A549 (cell line): Measurements from ENCODE around the gene CUZD1. TPM values are rescaled to one million over a fixed set of nuclear protein-coding genes. Genes with fewer than 3 reads are reported as not detected.
A peak's percentile ranks its signal among the peaks of the same experiment; 100 is the strongest.

ENCODE experiments used
- ATAC-seq, 2 experiments: fragments of 200-7000 bp in 1 of 2; fragments of >200 bp in 1 of 2; cut with Nextera tagmentation in 1 of 2; cut with Tn5 transposase in 1 of 2; 3 replicates each; pipeline versions ENCODE4 v1.8.0 to v1.9.1; 2018 to 2020; ENCODE audit warnings: mild to moderate bottlenecking in 1 of 2, moderate library complexity in 1 of 2
- CTCF ChIA-PET: fragments of 300-600 bp; sonication (Branson Sonifier 250); formaldehyde crosslinking; extraction: SDS; loops from one replicate; lab custom pipeline; 2021; ENCODE audit warnings: antibody characterized with exemption, inconsistent platforms; lab: Yijun Ruan, JAX
- POLR2A ChIA-PET: fragments of 350-600 bp; formaldehyde crosslinking; extraction: SDS; loops from one replicate; lab custom pipeline; 2021; ENCODE audit warnings: antibody characterized with exemption, inconsistent platforms; lab: Yijun Ruan, JAX
- DNase-seq, 2 experiments: peaks; one replicate each; pipeline versions ENCODE4 v3.0.0 to v3.0.0-alpha.2; 2011 to 2016; ENCODE audit warnings: low read depth in 1 of 2, low spot score in 1 of 2
- FAIRE-seq: peaks from 2 replicates; lab custom pipeline; 2011; peaks lifted over from hg19 to GRCh38; lab: Jason Lieb, UNC
- H3K27ac ChIP-seq, 2 experiments: fragments of >200 bp; sonication (Bioruptor Twin); formaldehyde crosslinking; 3 replicates each; pipeline ENCODE4 v1.5.1; 2016 to 2017
- H3K4me1 ChIP-seq: fragments of >200 bp; sonication (Bioruptor Twin); formaldehyde crosslinking; 3 replicates; pipeline ENCODE4 v1.6.1; 2016
- H3K4me2 ChIP-seq: fragments of >200 bp; sonication (Bioruptor Twin); formaldehyde crosslinking; 3 replicates; pipeline ENCODE4 v1.6.1; 2016
- H3K4me3 ChIP-seq: fragments of >200 bp; sonication (Bioruptor Twin); formaldehyde crosslinking; 3 replicates; pipeline ENCODE4 v1.5.1; 2016
- H3K9me3 ChIP-seq: fragments of >200 bp; sonication (Bioruptor Twin); formaldehyde crosslinking; 3 replicates; pipeline ENCODE4 v1.6.1; 2016
- BHLHE40 ChIP-seq: IDR thresholded peaks from 2 replicates; pipeline ENCODE4 v1.6.1; 2012; ENCODE audit warnings: low read depth, low read length, inconsistent platforms
- CBX8 ChIP-seq: fragments of 200-600 bp; sonication (generic); IDR thresholded peaks from 2 replicates; pipeline ENCODE4 v1.6.1; 2016
- CHD2 ChIP-seq: fragments of 150-350 bp; IDR thresholded peaks from 2 replicates; pipeline ENCODE4 v1.6.1; 2014; ENCODE audit warnings: low read length; ENCODE audit not compliant: partially characterized antibody
- EP300 ChIP-seq, 2 experiments: fragments of >200 bp; sonication (Bioruptor Twin); formaldehyde crosslinking; IDR thresholded peaks; 2 replicates in 1 of 2; 3 replicates in 1 of 2; pipeline ENCODE4 v1.6.1; 2016 to 2017
- FOSB ChIP-seq: fragments of 250-450 bp; sonication (Bioruptor Pico); IDR thresholded peaks from 2 replicates; pipeline ENCODE4 v1.5.0; 2020; ENCODE audit warnings: mild to moderate bottlenecking, moderate library complexity
- FOXS1 ChIP-seq: fragments of 250-450 bp; sonication (Bioruptor Pico); IDR thresholded peaks from 2 replicates; pipeline ENCODE4 v1.5.0; 2020; ENCODE audit warnings: mild to moderate bottlenecking, moderate library complexity
- HDAC2 ChIP-seq: fragments of 200-600 bp; sonication (generic); IDR thresholded peaks from 2 replicates; pipeline ENCODE4 v1.6.1; 2016
- HES2 ChIP-seq: fragments of >200 bp; sonication (Bioruptor Twin); formaldehyde crosslinking; IDR thresholded peaks from 2 replicates; pipeline ENCODE4 v1.6.1; 2016
- HOXB5 ChIP-seq: fragments of 250-450 bp; sonication (Bioruptor Pico); IDR thresholded peaks from 2 replicates; pipeline ENCODE4 v1.5.0; 2020; ENCODE audit warnings: mild to moderate bottlenecking, moderate library complexity
- JUN ChIP-seq, 2 experiments: fragments of >200 bp; sonication (Bioruptor Twin); formaldehyde crosslinking; IDR thresholded peaks; 2 replicates in 1 of 2; 3 replicates in 1 of 2; pipeline ENCODE4 v1.6.1; 2016 to 2017
- JUNB ChIP-seq: fragments of >200 bp; sonication (Bioruptor Twin); formaldehyde crosslinking; IDR thresholded peaks from 2 replicates; pipeline ENCODE4 v1.6.1; 2016
- KDM1A ChIP-seq: fragments of 200-600 bp; sonication (generic); IDR thresholded peaks from 2 replicates; pipeline ENCODE4 v1.6.1; 2016; ENCODE audit warnings: low read depth, mild to moderate bottlenecking
- KDM5A ChIP-seq: fragments of 200-600 bp; sonication (generic); IDR thresholded peaks from 2 replicates; pipeline ENCODE4 v1.6.1; 2016; ENCODE audit warnings: antibody characterized with exemption, mild to moderate bottlenecking
- MAFK ChIP-seq: fragments of 450-650 bp; IDR thresholded peaks from 2 replicates; pipeline ENCODE4 v1.6.1; 2014; ENCODE audit not compliant: partially characterized antibody
- PBX3 ChIP-seq: IDR thresholded peaks from 2 replicates; pipeline ENCODE4 v1.6.1; 2012
- PHF8 ChIP-seq: fragments of 200-600 bp; sonication (generic); IDR thresholded peaks from 2 replicates; pipeline ENCODE4 v1.6.1; 2016; ENCODE audit warnings: low read depth, mild to moderate bottlenecking, antibody characterized with exemption, moderate library complexity, borderline replicate concordance
- POLR2A ChIP-seq: IDR thresholded peaks from 2 replicates; pipeline ENCODE4 v1.6.1; 2012; ENCODE audit warnings: mild to moderate bottlenecking, low read length
- POLR2AphosphoS2 ChIP-seq: conservative IDR thresholded peaks from 2 replicates; pipeline ENCODE4 v1.6.1; 2012; ENCODE audit warnings: low read length, improper control_type of control experiment, inconsistent platforms
- SREBF2 ChIP-seq: fragments of 450-650 bp; IDR thresholded peaks from 2 replicates; pipeline ENCODE4 v1.6.1; 2014; ENCODE audit warnings: mild to moderate bottlenecking, moderate library complexity
- TFCP2L1 ChIP-seq: fragments of 250-450 bp; sonication (Bioruptor Pico); IDR thresholded peaks from 2 replicates; pipeline ENCODE4 v1.5.0; 2021; ENCODE audit warnings: mild to moderate bottlenecking
- USF2 ChIP-seq: fragments of 450-650 bp; IDR thresholded peaks from 2 replicates; pipeline ENCODE4 v1.6.1; 2014; ENCODE audit warnings: antibody characterized with exemption
- ZFP36 ChIP-seq: fragments of 450-650 bp; IDR thresholded peaks from 2 replicates; pipeline ENCODE4 v1.6.1; 2014; ENCODE audit warnings: borderline replicate concordance; ENCODE audit not compliant: partially characterized antibody
- ZNF302 ChIP-seq: fragments of 250-450 bp; sonication (Bioruptor Pico); IDR thresholded peaks from 2 replicates; pipeline ENCODE4 v1.9.0; 2021; ENCODE audit warnings: inconsistent platforms, mild to moderate bottlenecking, moderate library complexity
- WGBS: methylation state at CpG from one replicate; pipeline ENCODE4 v1.1.6; 2017; ENCODE audit errors: missing lambda C conversion rate; 5-methylcytosine and 5-hydroxymethylcytosine counted together
- polyA plus RNA-seq, 4 experiments: library from polyadenylated mRNA; depleted of rRNA in 3 of 4; stranded (reverse); fragments of >200 nt; fragmentation: RNase III in 1 of 4; extraction: RNeasy Plus Mini Kit Qiagen cat#74134 plus additional on column Dnase treatment in 1 of 4; gene quantifications; 2 replicates in 3 of 4; 3 replicates in 1 of 4; pipeline ENCODE4 v1.2.3, GENCODE V29; 2011 to 2017
- TF ChIP-seq, protein P1 (sequence below): IDR thresholded peaks from 2 replicates; pipeline ENCODE4 v1.6.1; 2012
- TF ChIP-seq, protein P2 (sequence below): fragments of 200-600 bp; sonication (generic); IDR thresholded peaks from 2 replicates; pipeline ENCODE4 v1.6.1; 2016; ENCODE audit warnings: antibody characterized with exemption, mild to moderate bottlenecking, moderate library complexity
- TF ChIP-seq, protein P3 (sequence below): fragments of 250-450 bp; sonication (Bioruptor Pico); IDR thresholded peaks from 2 replicates; pipeline ENCODE4 v1.5.0; 2020; ENCODE audit warnings: low read depth, mild to moderate bottlenecking, moderate library complexity

The CUZD1 gene
- polyA plus RNA-seq, 2 of the 4 experiments (the other 2 are of a cell fraction) = 1.4 to 2.8 TPM

DNA sequence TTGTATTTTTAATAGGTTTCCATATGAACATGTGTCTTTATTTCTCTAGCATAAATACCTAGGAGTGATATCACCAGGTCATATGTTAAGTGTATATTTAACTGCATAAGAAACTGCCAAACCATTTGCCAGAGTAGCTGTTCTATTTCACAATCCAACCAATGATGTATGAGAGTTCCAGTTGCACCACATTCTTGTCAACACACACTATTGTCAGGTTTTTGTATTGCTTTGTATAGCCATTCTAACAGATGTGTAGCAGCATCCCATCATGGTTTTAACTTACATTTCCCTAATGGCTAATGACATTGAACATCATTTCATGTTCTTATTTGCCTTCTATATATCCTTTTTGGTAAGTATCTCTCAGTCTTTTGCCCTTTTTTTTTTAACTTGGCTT lies 4.1 kb downstream of the CUZD1 start:
- TF ChIP-seq CHD2 (no peak), ZFP36 (peak; percentile 59)
- TF ChIP-seq, all 56 proteins: peak for 1
- FAIRE-seq = no peak
- CTCF ChIA-PET = no interaction called here
- DNase-seq = no peak
- ATAC-seq = no peak
- H3K9me3 ChIP-seq = peaks cover 13% of the 10 kb centered on the region
- no peak overlapping the region for H3K4me3 ChIP-seq
- POLR2A ChIA-PET = no interaction called here
- H3K4me2 ChIP-seq = no peak overlapping the region
- no peak overlapping the region for H3K27ac ChIP-seq
- H3K4me1 ChIP-seq = no peaks in the 10 kb centered on the region

DNA sequence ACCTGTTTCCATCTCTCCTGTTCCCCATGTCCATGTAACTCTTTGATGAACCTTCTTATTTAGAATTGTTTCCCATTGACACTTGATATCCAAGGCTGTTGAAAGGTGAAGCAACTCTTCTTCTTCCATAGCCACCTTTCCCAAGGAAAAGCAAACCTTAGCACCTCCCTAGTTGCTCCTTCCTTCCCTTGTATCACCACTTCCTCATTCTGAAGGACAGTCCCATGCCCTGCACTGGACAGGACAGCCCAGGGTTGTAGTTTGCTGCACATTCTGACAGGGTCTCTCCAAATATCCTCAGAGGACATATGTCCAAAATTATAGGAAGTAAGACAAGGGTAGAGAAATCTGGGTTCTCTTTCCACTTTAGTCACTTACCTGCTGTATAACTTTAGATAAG lies 6.2 kb downstream of the CUZD1 start:
- TF ChIP-seq, protein P1, sequence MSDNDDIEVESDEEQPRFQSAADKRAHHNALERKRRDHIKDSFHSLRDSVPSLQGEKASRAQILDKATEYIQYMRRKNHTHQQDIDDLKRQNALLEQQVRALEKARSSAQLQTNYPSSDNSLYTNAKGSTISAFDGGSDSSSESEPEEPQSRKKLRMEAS = no peak
- TF ChIP-seq FOXS1 (no peak), POLR2AphosphoS2 (no peak), PBX3 (no peak), HOXB5 (no peak), JUNB (no peak), KDM1A (no peak), JUN (IDR thresholded peaks at IDR 0.05) (no peak), ZNF302 (no peak), ZFP36 (no peak), FOSB (no peak), POLR2A (no peak), HES2 (no peak), CBX8 (no peak)
- TF ChIP-seq, protein P2, sequence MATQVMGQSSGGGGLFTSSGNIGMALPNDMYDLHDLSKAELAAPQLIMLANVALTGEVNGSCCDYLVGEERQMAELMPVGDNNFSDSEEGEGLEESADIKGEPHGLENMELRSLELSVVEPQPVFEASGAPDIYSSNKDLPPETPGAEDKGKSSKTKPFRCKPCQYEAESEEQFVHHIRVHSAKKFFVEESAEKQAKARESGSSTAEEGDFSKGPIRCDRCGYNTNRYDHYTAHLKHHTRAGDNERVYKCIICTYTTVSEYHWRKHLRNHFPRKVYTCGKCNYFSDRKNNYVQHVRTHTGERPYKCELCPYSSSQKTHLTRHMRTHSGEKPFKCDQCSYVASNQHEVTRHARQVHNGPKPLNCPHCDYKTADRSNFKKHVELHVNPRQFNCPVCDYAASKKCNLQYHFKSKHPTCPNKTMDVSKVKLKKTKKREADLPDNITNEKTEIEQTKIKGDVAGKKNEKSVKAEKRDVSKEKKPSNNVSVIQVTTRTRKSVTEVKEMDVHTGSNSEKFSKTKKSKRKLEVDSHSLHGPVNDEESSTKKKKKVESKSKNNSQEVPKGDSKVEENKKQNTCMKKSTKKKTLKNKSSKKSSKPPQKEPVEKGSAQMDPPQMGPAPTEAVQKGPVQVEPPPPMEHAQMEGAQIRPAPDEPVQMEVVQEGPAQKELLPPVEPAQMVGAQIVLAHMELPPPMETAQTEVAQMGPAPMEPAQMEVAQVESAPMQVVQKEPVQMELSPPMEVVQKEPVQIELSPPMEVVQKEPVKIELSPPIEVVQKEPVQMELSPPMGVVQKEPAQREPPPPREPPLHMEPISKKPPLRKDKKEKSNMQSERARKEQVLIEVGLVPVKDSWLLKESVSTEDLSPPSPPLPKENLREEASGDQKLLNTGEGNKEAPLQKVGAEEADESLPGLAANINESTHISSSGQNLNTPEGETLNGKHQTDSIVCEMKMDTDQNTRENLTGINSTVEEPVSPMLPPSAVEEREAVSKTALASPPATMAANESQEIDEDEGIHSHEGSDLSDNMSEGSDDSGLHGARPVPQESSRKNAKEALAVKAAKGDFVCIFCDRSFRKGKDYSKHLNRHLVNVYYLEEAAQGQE = no peak
- TF ChIP-seq, all 56 proteins: peak for 0
- no peaks in the 10 kb centered on the region for H3K4me1 ChIP-seq
- DNase-seq (no peak), ATAC-seq (no peak), FAIRE-seq (no peak)
- no peak overlapping the region for H3K4me3 ChIP-seq
- H3K4me2 ChIP-seq = no peak overlapping the region
- POLR2A ChIA-PET = no interaction called here
- CTCF ChIA-PET = no interaction called here
- H3K9me3 ChIP-seq = peaks cover 13% of the 10 kb centered on the region
- no peak overlapping the region for H3K27ac ChIP-seq

- ATAC-seq (no peak), FAIRE-seq (no peak), DNase-seq (no peak)
- 80% methylated on average over 4 of the region's 4 CpGs for WGBS
- Histone ChIP-seq H3K4me1 (no peaks in the 10 kb centered on the region), H3K4me3 (no peak overlapping the region), H3K27ac (no peak overlapping the region), H3K9me3 (peaks cover 13% of the 10 kb centered on the region), H3K4me2 (no peak overlapping the region)
- POLR2A ChIA-PET = no interaction called here
- CTCF ChIA-PET = interaction anchor here (0.6 kb wide), 1 partner anchor 675 kb away, joined by 3 read pairs; no protein-coding TSS in a partner anchor
- TF ChIP-seq MAFK (peak; percentile 88), PHF8 (no peak)
These were observed 6.8 kb downstream of the CUZD1 start for GRCh38 chr10:122838880-122839279.

GRCh38 chr10:122835908-122836307 lies 9.7 kb downstream of the CUZD1 start:
- CTCF ChIA-PET = interaction anchor here (0.6 kb wide), 1 partner anchor 156 kb away, joined by 3 read pairs; no protein-coding TSS in a partner anchor
- no peak for ATAC-seq
- TF ChIP-seq EP300 (IDR thresholded peaks at IDR 0.05) = no peak
- no peak for TF ChIP-seq USF2
- TF ChIP-seq CBX8 = no peak
- TF ChIP-seq TFCP2L1 = no peak
- no peak for TF ChIP-seq KDM1A
- TF ChIP-seq KDM5A = no peak
- TF ChIP-seq MAFK = no peak
- TF ChIP-seq HDAC2 = no peak
- no peak for TF ChIP-seq HES2
- TF ChIP-seq POLR2A = no peak
- TF ChIP-seq, protein P3, sequence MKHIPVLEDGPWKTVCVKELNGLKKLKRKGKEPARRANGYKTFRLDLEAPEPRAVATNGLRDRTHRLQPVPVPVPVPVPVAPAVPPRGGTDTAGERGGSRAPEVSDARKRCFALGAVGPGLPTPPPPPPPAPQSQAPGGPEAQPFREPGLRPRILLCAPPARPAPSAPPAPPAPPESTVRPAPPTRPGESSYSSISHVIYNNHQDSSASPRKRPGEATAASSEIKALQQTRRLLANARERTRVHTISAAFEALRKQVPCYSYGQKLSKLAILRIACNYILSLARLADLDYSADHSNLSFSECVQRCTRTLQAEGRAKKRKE (CRISPR knock-in tag) = no peak
- TF ChIP-seq BHLHE40 = no peak
- TF ChIP-seq SREBF2 = no peak

More at GRCh38 chr10:122835908-122836307, 9.7 kb downstream of the CUZD1 start:
- FAIRE-seq = no peak
- POLR2A ChIA-PET = no interaction called here
- no peak overlapping the region for H3K27ac ChIP-seq
- WGBS = 84% methylated on average over 2 of the region's 2 CpGs
- H3K9me3 ChIP-seq = no peaks in the 10 kb centered on the region
- H3K4me2 ChIP-seq = no peak overlapping the region
- H3K4me3 ChIP-seq = no peak overlapping the region
- DNase-seq = no peak
- H3K4me1 ChIP-seq = no peaks in the 10 kb centered on the region
